Endothelial cell (in vitro differentiated cells): Measurements from ENCODE around the gene PCSK5. TPM values are rescaled to one million over a fixed set of nuclear protein-coding genes. Genes with fewer than 3 reads are reported as not detected.

Experiments used
- DNase-seq: peaks from one replicate; pipeline ENCODE4 v3.0.0; 2021; ENCODE audit warnings: low spot score
- H3K27ac Mint-ChIP-seq: one replicate; pipeline ENCODE4 v1.8.0; 2021; ENCODE audit warnings: mixed read lengths, inconsistent platforms; ENCODE audit not compliant: unreplicated experiment
- H3K27me3 Mint-ChIP-seq: one replicate; pipeline ENCODE4 v1.8.0; 2021; ENCODE audit warnings: mild to moderate bottlenecking, moderate library complexity, mixed read lengths, inconsistent platforms; ENCODE audit not compliant: unreplicated experiment
- H3K36me3 Mint-ChIP-seq: one replicate; pipeline ENCODE4 v1.8.0; 2021; ENCODE audit warnings: mild to moderate bottlenecking, low read depth, mixed read lengths, inconsistent platforms; ENCODE audit not compliant: unreplicated experiment
- H3K4me1 Mint-ChIP-seq: one replicate; pipeline ENCODE4 v1.8.0; 2021; ENCODE audit warnings: mild to moderate bottlenecking, mixed read lengths, inconsistent platforms; ENCODE audit not compliant: unreplicated experiment
- H3K4me3 Mint-ChIP-seq: one replicate; pipeline ENCODE4 v1.8.0; 2021; ENCODE audit warnings: mild to moderate bottlenecking, mixed read lengths, inconsistent platforms; ENCODE audit not compliant: unreplicated experiment
- H3K9me3 Mint-ChIP-seq: one replicate; pipeline ENCODE4 v1.8.0; 2021; ENCODE audit warnings: mixed read lengths, inconsistent platforms; ENCODE audit not compliant: unreplicated experiment
- CTCF ChIP-seq: fragments of 200-600 bp; sonication (generic); IDR thresholded peaks from one replicate; pipeline ENCODE4 v1.5.0; 2021; ENCODE audit warnings: antibody characterized with exemption; ENCODE audit not compliant: unreplicated experiment
- total RNA-seq: library from RNA; stranded (reverse); fragmentation: NEBNext Ultra II Directional; extraction: Animal tissue kit (Norgen Biotek cat#: 25700); gene quantifications from one replicate; pipeline ENCODE4 v1.2.1, GENCODE V29; 2021; ENCODE audit not compliant: unreplicated experiment

PCSK5 gene
- total RNA-seq, 1 donor from 2014 or later, result 3.1 TPM

- Mint-ChIP-seq H3K27ac (no peak overlapping the region), H3K36me3 (no peaks in the 10 kb centered on the region), H3K27me3 (no peaks in the 10 kb centered on the region), H3K4me3 (no peak overlapping the region), H3K4me1 (peaks cover 6% of the 10 kb centered on the region), H3K9me3 (no peaks in the 10 kb centered on the region)
- DNase-seq, result no peak
- TF ChIP-seq CTCF, result no peak
Observed at GRCh38 chr9:76373173-76373783, 482.8 kb downstream of the PCSK5 start.

GRCh38 chr9:76373784-76374474 lies 483.5 kb downstream of the PCSK5 start:
- Mint-ChIP-seq H3K9me3 (no peaks in the 10 kb centered on the region), H3K36me3 (no peaks in the 10 kb centered on the region), H3K27me3 (no peaks in the 10 kb centered on the region), H3K4me1 (peaks cover 6% of the 10 kb centered on the region), H3K4me3 (no peak overlapping the region), H3K27ac (no peak overlapping the region)
- DNase-seq, result no peak
- no peak for TF ChIP-seq CTCF

GRCh38 chr9:76374783-76375559 lies 484.5 kb downstream of the PCSK5 start:
- H3K36me3 Mint-ChIP-seq, result no peaks in the 10 kb centered on the region
- peak overlapping the region; percentile 73 for H3K27ac Mint-ChIP-seq
- TF ChIP-seq CTCF, result no peak
- DNase-seq, result peak; percentile 23
- H3K4me1 Mint-ChIP-seq, result peaks cover 8% of the 10 kb centered on the region
- H3K4me3 Mint-ChIP-seq, result no peak overlapping the region
- no peaks in the 10 kb centered on the region for H3K9me3 Mint-ChIP-seq
- no peaks in the 10 kb centered on the region for H3K27me3 Mint-ChIP-seq

GRCh38 chr9:76377791-76378190 lies 487.3 kb downstream of the PCSK5 start:
- no peak for DNase-seq
- Mint-ChIP-seq H3K27ac (no peak overlapping the region), H3K4me1 (peaks cover 8% of the 10 kb centered on the region), H3K36me3 (no peaks in the 10 kb centered on the region), H3K27me3 (no peaks in the 10 kb centered on the region), H3K4me3 (no peak overlapping the region), H3K9me3 (no peaks in the 10 kb centered on the region)
- TF ChIP-seq CTCF, result no peak
